HG03045 (cell line): ENCODE results near the gene PWP1.

Experiments
- ATAC-seq: cut with Tn5 transposase; IDR thresholded peaks from one replicate; pipeline ENCODE4 v1.9.1; 2021; ENCODE audit warnings: mild to moderate bottlenecking, moderate library complexity; ENCODE audit not compliant: unreplicated experiment

Gene PWP1

DNA sequence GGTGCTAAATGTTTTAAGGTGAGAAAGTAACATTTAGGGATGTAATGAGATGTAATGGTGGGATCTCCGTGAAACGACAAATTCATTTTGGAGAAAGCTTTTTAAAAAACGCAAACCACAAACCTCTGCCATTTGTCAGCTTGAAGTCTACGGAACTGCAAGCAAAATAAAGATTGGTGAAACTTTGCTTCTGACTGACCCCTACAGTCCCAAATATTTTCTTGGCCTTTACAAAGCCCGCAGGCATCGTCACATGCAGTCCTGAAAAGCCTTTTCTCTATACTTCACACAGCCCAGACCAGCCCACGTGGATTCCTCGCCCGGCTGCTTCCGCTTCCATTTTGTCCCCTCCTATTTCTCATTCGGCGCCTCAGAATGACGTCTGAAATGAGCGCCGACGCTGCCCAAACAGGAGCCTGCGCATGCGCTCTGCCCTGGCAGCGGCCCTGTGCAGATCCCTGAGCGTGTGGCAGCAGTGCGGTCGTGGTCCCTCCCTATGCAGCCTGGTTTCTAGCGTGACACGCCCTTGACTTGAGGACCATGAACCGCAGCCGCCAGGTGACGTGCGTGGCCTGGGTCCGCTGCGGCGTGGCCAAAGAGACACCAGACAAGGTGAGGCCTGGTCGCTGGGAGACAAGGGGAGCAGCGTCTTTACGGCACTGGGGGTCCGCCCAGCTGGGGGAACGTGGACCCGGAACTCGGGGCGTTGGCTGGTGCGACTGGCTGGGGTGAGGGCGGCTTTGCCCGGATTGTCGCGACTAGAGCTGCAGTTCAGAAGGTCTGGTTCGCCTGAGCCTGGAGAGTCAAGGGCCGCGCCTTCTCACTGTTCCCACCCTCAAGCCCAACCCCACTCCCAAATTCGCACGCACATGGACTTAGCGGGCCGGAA lies at the start of gene PWP1:
Gene PWP1, plus strand, starts transcription at position 440 of the 889 bp plus-strand sequence. Its CDS starts 101 bp downstream, at position 541.
- peak; percentile 90 for ATAC-seq

DNA sequence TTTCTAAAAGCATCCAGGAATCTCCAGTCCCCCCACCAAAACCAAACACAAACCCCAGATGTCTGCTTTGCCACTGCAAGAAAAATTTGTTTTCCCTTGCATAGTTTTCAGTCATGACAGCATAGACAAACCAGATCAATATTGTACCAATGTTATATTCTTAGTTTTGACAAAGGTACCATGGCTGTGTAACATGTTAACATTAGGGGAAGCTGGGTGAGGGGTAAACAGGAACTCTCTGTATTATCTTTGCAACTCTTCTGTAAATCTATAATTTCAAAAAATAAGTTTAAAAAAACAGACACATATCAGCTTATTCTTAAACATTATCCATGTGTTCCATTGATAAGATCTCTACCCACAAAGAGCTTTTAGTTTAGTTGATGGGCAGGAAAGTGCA lies 44.4 kb upstream of the PWP1 start:
- ATAC-seq, result no peak

DNA sequence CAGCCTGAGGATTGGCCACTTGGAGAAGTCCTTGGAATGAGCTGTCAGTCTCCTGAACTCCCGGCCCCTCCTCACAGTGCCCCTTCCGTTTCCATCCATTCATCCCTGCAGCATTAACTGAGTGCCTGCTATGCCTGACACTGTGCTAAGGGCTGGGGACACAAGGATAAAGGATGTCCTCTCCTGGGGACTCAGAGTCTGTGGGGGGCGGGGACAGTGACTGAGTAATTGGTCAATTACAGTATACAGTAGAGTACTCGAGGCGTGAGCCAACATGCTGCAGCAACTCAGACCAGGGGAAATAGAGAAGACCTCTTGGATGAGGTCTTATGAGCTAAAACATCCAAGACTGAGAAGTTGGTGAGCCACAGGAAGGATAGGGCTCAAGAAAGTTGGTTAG lies 43.4 kb upstream of the PWP1 start:
- ATAC-seq, result no peak

DNA sequence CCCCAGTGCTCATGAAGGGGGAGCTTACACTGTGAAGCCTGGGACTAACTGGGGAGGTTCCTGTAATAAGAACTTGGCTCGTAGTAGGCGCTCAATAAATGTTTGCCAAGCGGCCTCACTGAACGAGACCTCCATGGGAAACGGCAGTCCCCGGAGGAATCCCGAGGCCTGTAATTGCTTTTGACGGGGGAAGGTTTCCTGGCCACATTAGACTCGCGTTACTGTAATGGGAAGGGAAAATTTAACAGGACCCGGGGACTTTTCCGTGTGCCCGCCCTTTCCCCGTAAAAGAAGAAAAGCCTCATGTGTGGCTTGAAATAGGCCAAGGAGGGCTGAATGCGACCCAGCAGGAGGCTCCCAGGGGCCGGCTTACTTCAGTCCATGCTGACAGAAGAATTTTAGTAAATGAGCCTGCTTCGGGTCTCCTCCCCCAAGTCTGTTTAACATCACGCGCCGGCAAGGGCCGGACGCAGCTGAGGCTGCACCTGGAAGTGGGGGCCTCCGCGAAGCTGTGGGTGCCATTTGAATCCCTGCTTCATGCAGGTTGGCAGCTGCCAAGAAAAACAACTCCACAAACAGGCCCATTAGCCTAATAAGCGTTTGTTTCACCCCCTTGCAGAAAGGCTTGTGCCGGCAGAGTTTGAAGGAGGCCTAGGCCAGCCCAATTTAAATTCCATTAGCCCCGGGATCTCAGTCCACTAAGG lies 39.8 kb upstream of the PWP1 start:
- ATAC-seq, result no peak

DNA sequence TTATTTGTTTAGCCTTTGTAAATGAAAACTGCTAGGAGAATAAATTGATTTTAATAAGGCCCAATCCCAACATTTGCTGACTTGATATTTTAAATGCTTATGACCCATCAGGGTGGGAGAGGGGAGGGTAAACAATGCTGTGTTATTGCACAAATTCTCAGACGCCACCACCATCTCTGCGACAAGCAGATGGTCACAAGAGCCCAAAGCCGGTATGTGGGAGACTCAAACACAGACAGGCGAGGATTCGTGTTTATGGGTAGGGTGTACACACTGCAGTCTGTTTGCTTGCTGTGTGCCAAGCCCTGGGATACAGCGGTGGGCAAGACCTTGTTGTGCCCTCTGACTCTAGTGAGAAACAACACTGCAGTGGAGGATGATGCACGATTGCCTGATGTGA lies 39.2 kb upstream of the PWP1 start:
- ATAC-seq, result no peak

DNA sequence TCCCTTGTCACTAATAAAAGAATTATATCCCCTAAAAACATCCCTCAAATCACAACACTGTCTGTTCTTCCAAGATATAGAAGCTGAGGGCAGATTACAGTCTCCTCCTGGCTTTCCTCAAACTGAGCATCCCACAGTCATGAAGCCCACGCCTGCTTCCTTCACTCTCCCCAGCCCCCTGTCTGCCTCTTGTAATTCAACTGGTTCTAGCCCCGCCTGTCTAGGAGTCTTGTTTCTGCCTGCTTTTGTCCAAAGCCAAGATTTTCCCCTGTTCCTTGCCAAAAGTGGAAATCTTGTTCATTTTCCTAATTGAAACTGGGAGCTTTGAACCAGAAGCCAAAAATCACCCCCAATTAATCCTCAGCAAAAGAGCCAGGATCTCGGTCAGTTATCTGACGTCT lies 35.9 kb upstream of the PWP1 start:
- no peak for ATAC-seq

DNA sequence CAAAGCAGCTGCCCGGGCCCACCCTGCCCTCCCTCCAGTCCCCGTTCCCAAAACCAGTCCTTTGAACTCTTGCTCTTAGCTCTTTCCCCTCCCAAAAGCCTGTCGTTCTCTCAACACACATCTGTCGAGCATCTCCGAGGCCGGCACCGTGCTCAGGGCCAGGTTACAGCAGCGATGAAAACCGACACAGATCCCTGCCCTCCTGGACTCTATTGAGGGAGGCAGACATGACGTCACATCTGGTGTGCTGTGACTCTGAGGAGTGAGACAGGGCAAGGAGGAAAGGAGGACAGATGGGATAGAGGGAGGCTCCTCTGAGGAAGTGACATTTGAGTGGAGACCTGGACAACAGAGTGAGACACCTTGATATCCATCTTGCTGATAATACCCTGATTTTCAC lies 34.6 kb upstream of the PWP1 start:
- no peak for ATAC-seq

DNA sequence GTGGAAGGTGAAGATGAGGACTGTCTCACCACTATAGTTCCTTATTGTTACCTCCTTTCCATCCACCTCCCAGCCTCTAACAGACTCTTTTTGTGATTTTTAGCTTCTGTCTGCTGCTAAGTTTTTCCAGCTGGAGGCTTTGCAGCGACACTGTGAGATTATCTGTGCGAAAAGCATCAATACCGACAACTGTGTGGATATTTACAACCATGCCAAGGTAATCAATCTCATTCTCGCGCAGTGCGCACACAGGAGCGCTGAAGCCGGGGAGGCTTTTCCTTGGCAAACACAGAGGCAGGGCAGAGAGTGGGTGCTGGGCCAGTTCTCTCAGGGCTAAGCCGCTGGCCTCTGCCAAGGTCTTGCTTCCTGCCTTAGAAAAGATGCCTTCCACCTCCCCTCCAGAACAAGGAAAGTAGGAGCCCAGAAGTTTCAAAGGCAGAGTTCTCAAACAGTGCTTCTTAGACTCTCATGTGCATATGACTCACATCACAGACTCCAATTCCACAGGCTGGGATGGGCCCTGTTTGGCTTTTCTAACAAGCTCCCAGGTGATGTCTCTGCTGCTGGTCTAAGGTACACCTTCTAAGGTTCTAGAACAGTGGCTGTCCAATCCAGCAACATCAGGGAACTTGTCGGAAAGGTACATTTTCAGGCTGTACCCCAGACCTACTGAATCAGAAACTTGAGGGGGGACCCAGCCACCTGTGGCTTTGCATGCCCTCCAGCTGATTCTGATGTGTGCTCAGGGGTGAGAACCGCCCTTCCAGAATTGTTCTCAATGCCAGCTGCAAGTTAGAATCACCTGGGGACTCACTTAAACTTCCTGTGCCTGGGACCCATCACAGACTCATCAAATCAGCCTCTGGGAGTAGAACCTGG lies 33.8 kb upstream of the PWP1 start:
- ATAC-seq, result no peak

DNA sequence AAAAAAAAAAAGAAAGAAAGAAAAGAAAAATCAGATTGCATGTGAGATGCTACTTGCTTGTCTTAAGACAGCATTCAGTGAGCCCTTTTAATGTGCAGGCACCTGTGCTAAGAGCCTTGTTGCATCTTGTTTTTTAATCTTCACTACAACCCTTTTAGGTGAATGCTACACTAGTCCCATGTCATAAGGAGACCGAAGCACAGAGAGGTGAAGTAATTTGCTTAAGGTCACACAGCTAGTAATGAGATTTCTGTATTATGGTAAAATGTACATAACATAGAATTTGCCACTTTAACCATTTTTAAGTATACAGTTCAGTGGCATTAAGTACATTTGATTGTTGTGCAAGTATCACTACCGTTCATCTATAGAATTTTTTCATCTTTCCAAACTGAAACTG lies 32.1 kb upstream of the PWP1 start:
- ATAC-seq, result no peak

DNA sequence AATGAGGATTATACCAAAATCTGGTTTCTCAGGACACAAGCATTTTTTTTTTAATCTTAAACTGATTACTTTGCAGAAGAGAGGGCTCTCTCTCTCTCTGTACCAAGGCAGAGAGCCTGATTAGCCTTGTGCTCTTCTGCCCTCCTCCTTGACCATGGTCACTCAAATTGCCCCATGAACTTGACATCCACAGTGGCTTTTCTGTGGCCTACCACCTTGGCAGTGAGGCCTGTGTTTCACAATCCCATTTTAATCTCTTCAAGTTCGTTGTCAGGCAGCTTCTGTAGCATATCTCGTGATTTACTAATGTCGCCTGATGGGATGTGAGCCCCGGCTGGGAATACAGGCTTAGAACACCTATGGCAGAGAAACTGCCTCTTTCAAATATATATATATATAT lies 30.7 kb upstream of the PWP1 start:
- no peak for ATAC-seq

DNA sequence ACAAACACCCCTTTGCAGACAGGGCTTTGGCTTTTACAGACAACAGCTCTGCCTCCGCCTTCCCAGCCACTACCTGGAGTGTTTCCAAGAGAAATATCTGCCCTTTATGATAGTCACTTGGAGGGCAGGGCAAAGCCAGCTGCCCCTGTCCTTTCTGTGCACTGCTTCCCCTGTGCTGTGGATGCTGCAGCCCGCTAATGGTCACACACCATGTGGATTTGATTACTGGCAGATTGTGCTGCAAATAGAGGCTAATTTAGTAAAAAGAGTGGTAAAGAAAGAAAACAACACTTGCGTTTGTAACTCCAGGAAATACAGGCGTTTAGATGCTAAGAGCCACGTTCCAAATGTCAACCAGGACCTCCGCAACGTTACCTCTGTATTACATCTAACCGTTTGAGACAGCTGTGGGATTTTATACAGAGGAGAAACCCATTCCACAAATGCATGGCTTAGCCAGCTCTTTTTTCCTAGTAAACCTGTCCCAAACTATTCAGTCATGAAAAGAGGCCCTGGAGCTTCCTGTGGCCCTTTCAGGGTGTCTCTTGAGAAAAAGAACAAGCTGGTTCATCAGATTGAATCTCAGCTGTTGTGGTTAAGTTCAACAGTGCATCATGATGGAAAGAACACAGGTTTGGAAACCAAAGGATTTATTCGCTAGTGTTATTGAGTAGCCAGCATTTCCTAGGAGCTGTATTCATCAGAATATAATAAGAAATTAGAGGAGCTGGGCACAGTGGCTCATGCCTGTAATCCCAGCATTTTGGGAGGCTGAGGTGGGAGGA lies 30.1 kb upstream of the PWP1 start:
- ATAC-seq, result no peak

DNA sequence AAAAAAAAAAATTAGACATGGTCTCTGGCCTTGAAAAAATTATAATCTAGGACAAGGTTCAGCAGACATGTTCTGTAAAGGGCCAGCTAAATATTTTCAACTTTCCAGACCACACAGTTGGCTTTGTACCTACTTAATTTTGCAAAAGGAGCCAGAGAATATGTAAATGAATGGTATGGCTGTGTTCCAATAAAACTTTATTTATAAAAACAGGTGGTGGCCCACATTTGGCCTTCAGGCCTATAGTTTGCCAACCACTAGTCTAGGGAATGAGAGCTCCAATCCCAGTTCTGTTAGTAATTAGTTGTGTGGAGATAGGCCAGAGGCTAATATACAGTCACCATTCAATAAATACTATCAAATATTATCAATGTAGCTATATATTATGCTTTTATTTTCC lies 29.3 kb upstream of the PWP1 start:
- no peak for ATAC-seq

DNA sequence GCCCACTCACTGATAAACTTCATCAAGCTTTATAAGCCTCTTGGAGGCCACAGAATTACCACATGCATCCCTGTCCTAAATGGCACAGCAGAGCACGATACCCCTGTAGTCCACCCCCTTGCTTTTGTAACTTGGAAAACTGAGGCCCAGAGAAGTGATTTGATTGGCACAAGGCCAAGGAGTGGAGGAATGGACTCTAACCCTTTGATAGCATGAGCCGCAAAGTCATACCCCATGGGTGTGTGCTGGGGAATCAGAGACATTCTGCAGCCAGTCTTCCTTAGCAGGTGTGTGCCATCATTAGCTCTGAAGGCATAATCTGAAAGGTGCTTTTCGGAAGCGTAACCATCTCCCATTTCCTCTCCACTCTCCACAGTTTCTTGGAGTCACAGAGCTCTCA lies 28.5 kb upstream of the PWP1 start:
- ATAC-seq, result no peak

DNA sequence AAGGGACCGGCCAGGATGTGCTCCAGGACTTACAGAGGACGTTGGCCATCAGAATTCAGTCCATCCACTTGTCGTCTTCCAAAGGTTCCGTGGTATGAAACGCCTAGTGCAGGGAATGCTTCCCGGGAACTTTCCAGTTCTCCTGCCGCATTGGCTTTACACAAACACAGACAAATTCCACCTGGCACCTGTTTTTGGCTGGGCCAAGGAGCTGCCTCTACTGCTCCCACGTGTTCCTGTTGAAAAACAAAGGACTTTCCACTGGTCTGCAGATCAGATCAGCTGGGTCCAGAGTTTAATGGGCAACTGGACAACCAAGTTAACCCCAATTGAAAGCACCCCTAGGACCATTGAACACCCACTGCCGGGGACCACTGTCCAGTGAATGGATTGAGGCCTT lies 28.0 kb upstream of the PWP1 start:
- ATAC-seq, result no peak

DNA sequence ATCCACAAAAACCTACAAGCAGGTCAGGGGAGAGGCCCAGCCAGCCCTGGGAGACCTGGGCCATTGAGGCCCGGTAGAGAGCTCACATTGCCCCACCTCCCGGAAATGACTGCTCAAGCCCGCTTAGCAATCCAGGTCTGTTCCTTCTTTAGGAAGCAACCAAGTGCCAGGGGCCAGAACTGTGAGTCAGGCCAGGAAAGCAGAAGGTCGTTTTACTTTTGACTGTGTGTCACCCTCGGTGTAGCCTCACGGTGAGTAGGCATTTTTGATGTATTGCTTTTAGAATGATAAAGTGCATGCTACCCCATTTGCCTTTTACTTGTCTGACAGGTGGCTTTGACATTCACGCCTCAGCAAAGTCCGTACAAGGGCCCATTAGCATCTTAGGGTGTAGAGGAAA lies 25.4 kb upstream of the PWP1 start:
- no peak for ATAC-seq

DNA sequence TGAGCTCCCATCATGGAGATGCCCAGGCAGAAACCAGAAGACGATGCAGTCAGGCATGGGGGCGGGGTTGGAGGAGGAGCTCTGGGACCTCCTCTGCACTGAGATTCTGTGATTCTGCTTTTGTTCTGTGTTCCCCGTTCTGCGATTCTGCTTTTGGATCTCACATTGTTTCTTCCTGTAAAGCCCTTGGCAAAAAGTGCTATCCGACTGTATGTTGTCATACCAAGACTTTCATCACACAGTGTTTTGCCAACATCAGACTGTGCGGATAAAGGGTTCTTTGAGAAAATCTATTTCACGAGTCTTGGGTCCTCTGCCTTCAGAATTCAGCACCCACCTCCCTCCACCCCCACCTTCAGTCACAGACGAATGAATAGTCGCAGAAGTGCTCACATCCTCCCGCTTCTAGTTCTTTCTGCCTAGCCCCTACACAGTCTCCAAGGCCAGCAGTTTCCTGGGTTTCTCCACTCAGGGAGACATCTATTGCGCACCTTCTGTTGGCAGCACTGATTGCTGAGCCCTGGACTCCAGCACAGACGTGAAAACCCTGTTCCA lies 24.7 kb upstream of the PWP1 start:
- no peak for ATAC-seq

DNA sequence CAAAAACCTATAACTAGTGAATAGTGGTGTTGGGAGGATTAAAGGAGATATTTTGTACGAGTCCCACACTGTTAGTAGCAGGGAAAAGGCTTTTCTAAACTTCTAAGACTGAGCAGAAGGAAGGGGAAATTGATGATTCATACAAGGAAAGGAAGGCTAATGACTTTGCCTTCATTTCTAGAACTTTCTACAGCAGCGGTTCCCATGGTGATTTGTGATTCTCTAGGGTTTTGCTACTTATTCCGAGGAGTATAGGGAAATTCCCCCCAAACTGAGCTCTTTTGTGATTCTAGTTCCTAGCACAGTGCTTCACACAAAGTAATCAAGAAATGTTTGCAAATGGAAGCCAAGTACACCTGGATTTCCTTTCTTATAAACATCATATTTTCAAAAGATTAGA lies 23.8 kb upstream of the PWP1 start:
- no peak for ATAC-seq

DNA sequence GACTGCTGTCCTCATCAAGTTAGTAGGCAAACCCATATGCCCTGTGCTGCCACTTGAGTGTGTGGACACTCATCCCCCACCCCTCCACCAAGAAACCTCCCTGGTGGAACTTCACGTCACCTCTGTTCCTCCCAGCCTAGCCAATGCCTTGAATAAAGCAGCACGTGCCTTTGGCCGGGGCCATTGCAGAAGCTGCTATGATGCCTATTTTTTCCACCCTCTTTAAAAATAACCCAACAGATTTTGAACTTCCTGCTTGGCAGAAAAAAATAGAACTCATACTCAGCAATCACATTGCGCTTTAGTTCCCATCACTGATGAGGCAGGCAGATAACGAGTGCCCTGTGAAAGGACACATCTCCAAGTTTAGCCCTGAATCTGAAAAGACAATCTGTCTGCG lies 23.1 kb upstream of the PWP1 start:
- ATAC-seq, result no peak

DNA sequence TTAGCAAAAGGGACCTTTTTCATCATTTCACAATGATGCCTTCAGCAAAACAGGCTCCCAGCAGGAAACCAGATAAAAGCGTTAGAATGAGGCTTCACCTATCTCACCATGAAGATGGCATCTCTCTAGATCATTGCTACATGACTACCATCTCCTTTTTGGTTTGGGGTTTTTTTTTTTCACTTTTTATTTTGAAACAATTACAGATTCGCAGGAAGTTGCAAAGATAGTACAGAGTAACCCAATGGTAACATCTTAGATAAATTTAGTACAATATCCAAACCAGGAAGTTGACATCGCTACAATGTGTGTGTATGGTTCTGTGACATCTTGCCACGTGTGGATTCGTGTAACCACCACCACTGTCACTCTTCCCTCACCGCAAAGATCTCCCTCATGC lies 22.3 kb upstream of the PWP1 start:
- no peak for ATAC-seq

DNA sequence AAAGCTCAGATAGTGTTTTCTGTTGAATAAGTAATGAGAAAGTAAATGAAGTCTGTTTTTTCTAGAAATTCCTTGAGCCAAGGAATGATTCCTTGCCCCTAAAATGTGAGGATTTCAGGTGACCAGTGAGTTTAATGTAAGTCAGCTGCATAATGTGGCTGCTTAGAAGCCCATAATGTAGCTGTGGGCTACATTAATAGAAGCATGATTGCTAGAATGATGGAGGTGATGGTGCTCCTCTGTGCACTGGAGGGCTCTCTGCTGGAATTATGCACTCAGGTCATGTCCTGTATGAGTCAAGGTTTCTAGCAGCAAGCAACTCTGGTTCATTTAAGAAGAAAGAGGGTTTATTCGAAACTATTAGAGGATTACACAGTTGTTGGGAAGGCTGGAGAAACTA lies 19.6 kb upstream of the PWP1 start:
- ATAC-seq, result no peak
